NCI-H1105 (cell line): ENCODE results near the gene KCP.

Source experiments
- DNase-seq: peaks from one replicate; lab custom pipeline; 2025; lab: John Stamatoyannopoulos, UW

KCP gene

GRCh38 chr7:128827248-128827958, 83.1 kb downstream of the KCP start:
- DNase-seq = no peak

GRCh38 chr7:128826916-128827247, 83.6 kb downstream of the KCP start:
- DNase-seq = no peak
